K562 (cell line): ENCODE measurements around the gene GPT2. TPM values are rescaled to one million over a fixed set of nuclear protein-coding genes. Genes with fewer than 3 reads are reported as not detected.

Source experiments
- COPS2 ChIP-seq: fragments of 450-650 bp; conservative IDR thresholded peaks from 2 replicates; pipeline ENCODE4 v1.6.1; 2016; ENCODE audit warnings: mild to moderate bottlenecking, moderate library complexity
- CREB3L1 ChIP-seq: fragments of 450-650 bp; IDR thresholded peaks from 2 replicates; pipeline ENCODE4 v1.6.1; 2014; ENCODE audit warnings: low read depth, mild to moderate bottlenecking, moderate library complexity, borderline replicate concordance
- CTCF ChIP-seq, 3 experiments: IDR thresholded peaks in 2 of 3; conservative IDR thresholded peaks in 1 of 3; 2 replicates each; pipeline ENCODE4 v1.5.1; 2011 to 2012; ENCODE audit warnings: low read length in 3 of 3, mild to moderate bottlenecking in 3 of 3, control low read depth in 2 of 3, improper control_type of control experiment in 1 of 3, inconsistent platforms in 1 of 3, low read depth in 1 of 3, mixed read lengths in 1 of 3, moderate library complexity in 1 of 3; ENCODE audit not compliant: insufficient read depth in 2 of 3
- E2F3 ChIP-seq: fragments of 250-450 bp; sonication (Bioruptor Pico); IDR thresholded peaks from 2 replicates; pipeline ENCODE4 v1.4.0; 2020; ENCODE audit warnings: mild to moderate bottlenecking
- ELF1 ChIP-seq: fragments of 200-800 bp; sonication (Bioruptor generic); IDR thresholded peaks from 2 replicates; pipeline ENCODE4 v1.6.1; 2016; ENCODE audit warnings: missing genetic modification characterization, missing compliant biosample characterization
- FOXK2 ChIP-seq, 2 experiments: fragments of 450-650 bp; IDR thresholded peaks in 1 of 2; conservative IDR thresholded peaks in 1 of 2; 2 replicates each; pipeline ENCODE4 v1.6.1; 2016; ENCODE audit warnings: low read depth in 2 of 2, mild to moderate bottlenecking in 1 of 2
- JUND ChIP-seq, 2 experiments: IDR thresholded peaks; 2 replicates in 1 of 2; 3 replicates in 1 of 2; pipeline ENCODE4 v1.6.1; 2011; ENCODE audit warnings: borderline replicate concordance in 2 of 2, low read depth in 2 of 2, low read length in 2 of 2, improper control_type of control experiment in 1 of 2, missing biosample characterization in 1 of 2, missing genetic modification characterization in 1 of 2, missing genetic modification reagents in 1 of 2
- KDM5B ChIP-seq: fragments of 200-600 bp; sonication (generic); IDR thresholded peaks from 2 replicates; pipeline ENCODE4 v1.6.1; 2012; ENCODE audit warnings: low read depth, mild to moderate bottlenecking, moderate library complexity, low read length, control low read depth, inconsistent platforms; ENCODE audit not compliant: insufficient replicate concordance
- MAFF ChIP-seq: IDR thresholded peaks from 2 replicates; pipeline ENCODE4 v1.6.1; 2012; ENCODE audit warnings: low read length, improper control_type of control experiment
- NCOA2 ChIP-seq, 2 experiments: fragments of 450-650 bp; IDR thresholded peaks; 2 replicates each; pipeline ENCODE4 v1.6.1; 2018; ENCODE audit warnings: mild to moderate bottlenecking in 2 of 2, moderate library complexity in 1 of 2; ENCODE audit not compliant: partially characterized antibody in 2 of 2
- PHF8 ChIP-seq: fragments of 200-600 bp; sonication (generic); IDR thresholded peaks from 2 replicates; pipeline ENCODE4 v1.6.1; 2012; ENCODE audit warnings: mixed run types, mild to moderate bottlenecking, inconsistent platforms, low read length, moderate library complexity, borderline replicate concordance
- PKNOX1 ChIP-seq: fragments of 450-650 bp; IDR thresholded peaks from 2 replicates; pipeline ENCODE4 v1.6.1; 2016
- TBP ChIP-seq: optimal IDR thresholded peaks from 2 replicates; pipeline ENCODE3; 2011; ENCODE audit warnings: low read depth, low read length, improper control_type of control experiment
- THAP12 ChIP-seq: fragments of 250-450 bp; sonication (Bioruptor Pico); IDR thresholded peaks from 2 replicates; pipeline ENCODE4 v1.9.0; 2021; ENCODE audit warnings: mild to moderate bottlenecking, inconsistent platforms
- THRAP3 ChIP-seq: fragments of 450-650 bp; IDR thresholded peaks from 2 replicates; pipeline ENCODE4 v1.6.1; 2016; ENCODE audit warnings: mild to moderate bottlenecking, inconsistent platforms, borderline replicate concordance
- XRCC5 ChIP-seq: fragments of 200-400 bp; formaldehyde crosslinking; IDR thresholded peaks from 2 replicates; pipeline ENCODE4 v1.6.1; 2017; ENCODE audit warnings: low read depth, mild to moderate bottlenecking, low read length
- YY1 ChIP-seq, 3 experiments: IDR thresholded peaks; 2 replicates each; pipeline ENCODE4 v1.6.1; 2011; ENCODE audit warnings: low read length in 2 of 3, mild to moderate bottlenecking in 2 of 3, moderate library complexity in 2 of 3, borderline replicate concordance in 1 of 3, control low read depth in 1 of 3, low read depth in 1 of 3; ENCODE audit not compliant: insufficient read depth in 3 of 3, insufficient replicate concordance in 2 of 3, control insufficient read depth in 1 of 3, insufficient read length in 1 of 3; ENCODE audit errors: extremely low read depth in 1 of 3
- ZNF41 ChIP-seq: fragments of 250-450 bp; sonication (Bioruptor Pico); conservative IDR thresholded peaks from 2 replicates; pipeline ENCODE4 v1.4.0; 2020; ENCODE audit warnings: mild to moderate bottlenecking
- polyA plus RNA-seq, 8 experiments: library from polyadenylated mRNA; depleted of rRNA in 4 of 8; stranded (reverse) in 5 of 8; unstranded in 3 of 8; fragments of >200 nt; fragmentation: Nextera tagmentation in 2 of 8; fragmentation: Illumina TruSeq in 1 of 8; extraction: Ambion mirVana in 2 of 8; extraction: Trizol in 1 of 8; gene quantifications; 2 replicates each; pipeline versions ENCODE4 v1.2.1 to v1.2.3, GENCODE V29; 2011 to 2014; ENCODE audit warnings: inconsistent platforms in 1 of 8, missing spikeins in 1 of 8
- total RNA-seq, 7 experiments: library from RNA; depleted of rRNA in 6 of 7; stranded (reverse); fragments of >200 nt in 6 of 7; fragmentation: Illumina TruSeq in 2 of 7; extraction: Trizol in 2 of 7; gene quantifications; 2 replicates each; pipeline versions ENCODE4 v1.2.1 to v1.2.3, GENCODE V29; 2011 to 2021; ENCODE audit warnings: low replicate concordance in 1 of 7

GPT2 gene
- total and polyA plus RNA-seq, 9 of the 15 experiments (the other 6 are each of a cell fraction or from before 2014, with no cell fraction given) = 0.79 to 14.4 (median 5.8) TPM

GRCh38 chr16:46929378-46930332 lies 45.5 kb downstream of the GPT2 start (continued):
- TF ChIP-seq XRCC5 (peak; percentile 78; the same call in 1 of the 2 replicates), CTCF (IDR thresholded peaks at IDR 0.05 in 2 of 3, conservative IDR thresholded peaks at IDR 0.05 in 1 of 3; ENCODE audit: insufficient read depth in 2 of 3, low read depth in 1 of 3, low read length in 3 of 3) (peak; percentile 84 to 93 (median 88)), ZNF41 (CRISPR knock-in tag) (no peak), YY1 (IDR thresholded peaks at IDR 0.05; ENCODE audit: borderline replicate concordance in 1 of 3, control insufficient read depth in 1 of 3, extremely low read depth in 1 of 3, insufficient read depth in 3 of 3, insufficient read length in 1 of 3, insufficient replicate concordance in 2 of 3, low read depth in 1 of 3, low read length in 2 of 3) (peak in 2 of 3 experiments; percentile 18 to 27), KDM5B (no peak), MAFF (no peak), CREB3L1 (no peak), NCOA2 (IDR thresholded peaks at IDR 0.05; ENCODE audit: partially characterized antibody in 2 of 2) (no peak), THRAP3 (no peak), E2F3 (no peak), THAP12 (CRISPR knock-in tag) (no peak), COPS2 (no peak), TBP (peak; percentile 4), PHF8 (no peak), ELF1 (tag) (no peak), JUND (IDR thresholded peaks at IDR 0.05; ENCODE audit: borderline replicate concordance, low read depth, low read length) (no peak), JUND (tag; IDR thresholded peaks at IDR 0.05; ENCODE audit: borderline replicate concordance, low read depth, low read length) (no peak), PKNOX1 (no peak), FOXK2 (conservative IDR thresholded peaks at IDR 0.05 in 1 of 2, IDR thresholded peaks at IDR 0.05 in 1 of 2; ENCODE audit: low read depth in 2 of 2) (no peak)
